ENCODE data around the gene NFX1.

DNA sequence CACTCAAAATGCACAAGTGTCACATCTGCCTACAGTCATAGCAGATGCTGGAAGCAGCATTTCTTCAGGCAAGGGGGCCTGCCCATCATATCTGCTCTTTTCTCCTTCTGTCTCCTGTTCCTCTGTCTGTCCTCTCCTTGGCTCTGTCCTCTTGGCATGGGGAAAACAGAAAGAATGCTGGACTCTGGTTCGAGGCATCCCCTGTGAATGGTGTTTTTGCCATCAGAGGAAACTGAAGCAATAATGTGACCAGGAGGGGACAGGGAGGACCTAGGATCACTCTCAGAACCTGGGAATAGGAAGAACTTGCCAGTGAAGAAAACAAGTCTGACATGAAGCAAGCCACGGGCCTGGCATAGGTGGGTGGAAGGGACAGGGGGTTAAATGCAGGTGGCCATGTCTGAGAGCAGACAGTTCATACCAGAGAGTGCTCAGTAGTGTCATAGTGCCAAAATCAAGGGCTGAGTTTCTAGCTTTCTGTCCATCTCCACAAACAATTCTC, 76.7 kb downstream of the NFX1 start:
- TF ChIP-seq, protein P1, sequence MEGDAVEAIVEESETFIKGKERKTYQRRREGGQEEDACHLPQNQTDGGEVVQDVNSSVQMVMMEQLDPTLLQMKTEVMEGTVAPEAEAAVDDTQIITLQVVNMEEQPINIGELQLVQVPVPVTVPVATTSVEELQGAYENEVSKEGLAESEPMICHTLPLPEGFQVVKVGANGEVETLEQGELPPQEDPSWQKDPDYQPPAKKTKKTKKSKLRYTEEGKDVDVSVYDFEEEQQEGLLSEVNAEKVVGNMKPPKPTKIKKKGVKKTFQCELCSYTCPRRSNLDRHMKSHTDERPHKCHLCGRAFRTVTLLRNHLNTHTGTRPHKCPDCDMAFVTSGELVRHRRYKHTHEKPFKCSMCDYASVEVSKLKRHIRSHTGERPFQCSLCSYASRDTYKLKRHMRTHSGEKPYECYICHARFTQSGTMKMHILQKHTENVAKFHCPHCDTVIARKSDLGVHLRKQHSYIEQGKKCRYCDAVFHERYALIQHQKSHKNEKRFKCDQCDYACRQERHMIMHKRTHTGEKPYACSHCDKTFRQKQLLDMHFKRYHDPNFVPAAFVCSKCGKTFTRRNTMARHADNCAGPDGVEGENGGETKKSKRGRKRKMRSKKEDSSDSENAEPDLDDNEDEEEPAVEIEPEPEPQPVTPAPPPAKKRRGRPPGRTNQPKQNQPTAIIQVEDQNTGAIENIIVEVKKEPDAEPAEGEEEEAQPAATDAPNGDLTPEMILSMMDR (IDR thresholded peaks at IDR 0.05; ENCODE audit: insufficient read depth, low read length): no peak
- TF ChIP-seq GABPA (IDR thresholded peaks at IDR 0.05; ENCODE audit: low read depth) (no peak), POLR2AphosphoS5 (IDR thresholded peaks at IDR 0.05; ENCODE audit: low read depth) (no peak), SPI1 (IDR thresholded peaks at IDR 0.05; ENCODE audit: borderline replicate concordance, low read depth) (no peak)
- TF ChIP-seq, protein P2, sequence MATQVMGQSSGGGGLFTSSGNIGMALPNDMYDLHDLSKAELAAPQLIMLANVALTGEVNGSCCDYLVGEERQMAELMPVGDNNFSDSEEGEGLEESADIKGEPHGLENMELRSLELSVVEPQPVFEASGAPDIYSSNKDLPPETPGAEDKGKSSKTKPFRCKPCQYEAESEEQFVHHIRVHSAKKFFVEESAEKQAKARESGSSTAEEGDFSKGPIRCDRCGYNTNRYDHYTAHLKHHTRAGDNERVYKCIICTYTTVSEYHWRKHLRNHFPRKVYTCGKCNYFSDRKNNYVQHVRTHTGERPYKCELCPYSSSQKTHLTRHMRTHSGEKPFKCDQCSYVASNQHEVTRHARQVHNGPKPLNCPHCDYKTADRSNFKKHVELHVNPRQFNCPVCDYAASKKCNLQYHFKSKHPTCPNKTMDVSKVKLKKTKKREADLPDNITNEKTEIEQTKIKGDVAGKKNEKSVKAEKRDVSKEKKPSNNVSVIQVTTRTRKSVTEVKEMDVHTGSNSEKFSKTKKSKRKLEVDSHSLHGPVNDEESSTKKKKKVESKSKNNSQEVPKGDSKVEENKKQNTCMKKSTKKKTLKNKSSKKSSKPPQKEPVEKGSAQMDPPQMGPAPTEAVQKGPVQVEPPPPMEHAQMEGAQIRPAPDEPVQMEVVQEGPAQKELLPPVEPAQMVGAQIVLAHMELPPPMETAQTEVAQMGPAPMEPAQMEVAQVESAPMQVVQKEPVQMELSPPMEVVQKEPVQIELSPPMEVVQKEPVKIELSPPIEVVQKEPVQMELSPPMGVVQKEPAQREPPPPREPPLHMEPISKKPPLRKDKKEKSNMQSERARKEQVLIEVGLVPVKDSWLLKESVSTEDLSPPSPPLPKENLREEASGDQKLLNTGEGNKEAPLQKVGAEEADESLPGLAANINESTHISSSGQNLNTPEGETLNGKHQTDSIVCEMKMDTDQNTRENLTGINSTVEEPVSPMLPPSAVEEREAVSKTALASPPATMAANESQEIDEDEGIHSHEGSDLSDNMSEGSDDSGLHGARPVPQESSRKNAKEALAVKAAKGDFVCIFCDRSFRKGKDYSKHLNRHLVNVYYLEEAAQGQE (IDR thresholded peaks at IDR 0.05; ENCODE audit: insufficient replicate concordance, low read depth): no peak

All from HL-60 (cell line).